Mesenchymal stem cell (in vitro differentiated cells and primary cell): ENCODE data around the gene KANSL3.
"Not testable (repeated sequence)": the region's sequence is repeated elsewhere in the genome, so short reads cannot be mapped to it uniquely, and the experiment has no call there.

Experiments
- DNase-seq: peaks from one replicate; pipeline ENCODE4 v3.0.0-alpha.2; 2013
- H2AFZ ChIP-seq: one replicate; pipeline ENCODE4 v1.6.1; 2013; ENCODE audit warnings: low read depth, mild to moderate bottlenecking, control low read depth, inconsistent platforms, low read length, moderate library complexity
- H2AK5ac ChIP-seq: 2 replicates; pipeline ENCODE4 v1.6.1; 2013; ENCODE audit warnings: low read length, moderate library complexity, mild to moderate bottlenecking, inconsistent platforms; ENCODE audit not compliant: severe bottlenecking
- H2BK120ac ChIP-seq: one replicate; pipeline ENCODE4 v1.6.1; 2013; ENCODE audit warnings: low read depth, mild to moderate bottlenecking, inconsistent platforms, low read length, moderate library complexity
- H2BK12ac ChIP-seq, 2 experiments: one replicate each; pipeline ENCODE4 v1.6.1; 2013; ENCODE audit warnings: inconsistent platforms in 2 of 2, low read length in 2 of 2, mild to moderate bottlenecking in 2 of 2, moderate library complexity in 2 of 2, control low read depth in 1 of 2
- H2BK15ac ChIP-seq: one replicate; pipeline ENCODE4 v1.6.1; 2013; ENCODE audit warnings: mild to moderate bottlenecking, low read depth, inconsistent platforms; ENCODE audit not compliant: poor library complexity, severe bottlenecking
- H2BK5ac ChIP-seq: 2 replicates; pipeline ENCODE4 v1.6.1; 2013; ENCODE audit warnings: low read depth, mild to moderate bottlenecking, low read length, control low read depth, inconsistent platforms; ENCODE audit not compliant: poor library complexity, severe bottlenecking
- H3K14ac ChIP-seq, 2 experiments: one replicate each; pipeline ENCODE4 v1.6.1; 2013; ENCODE audit warnings: inconsistent platforms in 2 of 2, low read length in 2 of 2, control low read depth in 1 of 2, mild to moderate bottlenecking in 1 of 2, moderate library complexity in 1 of 2
- H3K18ac ChIP-seq, 2 experiments: one replicate each; pipeline ENCODE4 v1.6.1; 2013; ENCODE audit warnings: inconsistent platforms in 2 of 2, low read length in 2 of 2, control low read depth in 1 of 2, low read depth in 1 of 2, mild to moderate bottlenecking in 1 of 2
- H3K23ac ChIP-seq, 2 experiments: one replicate each; pipeline ENCODE4 v1.6.1; 2013; ENCODE audit warnings: inconsistent platforms in 2 of 2, low read length in 2 of 2, mild to moderate bottlenecking in 2 of 2, moderate library complexity in 2 of 2, control low read depth in 1 of 2
- H3K27ac ChIP-seq: 2 replicates; pipeline ENCODE4 v1.5.1; 2013; ENCODE audit warnings: mild to moderate bottlenecking, moderate library complexity, low read length, control low read depth, inconsistent platforms; ENCODE audit not compliant: poor library complexity, severe bottlenecking
- H3K27me3 ChIP-seq, 2 experiments: 2 replicates each; pipeline versions ENCODE4 v1.6.1 to v1.7.0; 2013; ENCODE audit warnings: low read length in 2 of 2, mild to moderate bottlenecking in 2 of 2, moderate library complexity in 2 of 2, control low read depth in 1 of 2, inconsistent platforms in 1 of 2; ENCODE audit not compliant: control insufficient read depth in 1 of 2, insufficient read depth in 1 of 2
- H3K36me3 ChIP-seq, 2 experiments: 2 replicates each; pipeline versions ENCODE4 v1.6.1 to v1.7.0; 2013; ENCODE audit warnings: low read length in 2 of 2, control low read depth in 1 of 2, inconsistent platforms in 1 of 2, low read depth in 1 of 2, mild to moderate bottlenecking in 1 of 2; ENCODE audit not compliant: insufficient read depth in 2 of 2, control insufficient read depth in 1 of 2
- H3K4ac ChIP-seq, 2 experiments: one replicate each; pipeline ENCODE4 v1.6.1; 2013; ENCODE audit warnings: inconsistent platforms in 2 of 2, low read length in 2 of 2, mild to moderate bottlenecking in 2 of 2, moderate library complexity in 2 of 2, control low read depth in 1 of 2, low read depth in 1 of 2
- H3K4me1 ChIP-seq: 2 replicates; pipeline ENCODE4 v1.6.1; 2013; ENCODE audit warnings: low read depth, low read length, control low read depth; ENCODE audit not compliant: control insufficient read depth, insufficient read depth
- H3K4me2 ChIP-seq: 2 replicates; pipeline ENCODE4 v1.6.1; 2013; ENCODE audit warnings: low read length, mild to moderate bottlenecking, inconsistent platforms; ENCODE audit not compliant: poor library complexity, severe bottlenecking
- H3K4me3 ChIP-seq, 2 experiments: 2 replicates each; pipeline versions ENCODE4 v1.5.1 to v1.7.0; 2013; ENCODE audit warnings: low read length in 2 of 2, mild to moderate bottlenecking in 2 of 2, control low read depth in 1 of 2, low read depth in 1 of 2; ENCODE audit not compliant: insufficient read depth in 1 of 2
- H3K79me1 ChIP-seq: replicated peaks from 2 replicates; pipeline ENCODE4 v1.6.1; 2013; ENCODE audit warnings: mild to moderate bottlenecking, control low read depth, low read length, inconsistent platforms; ENCODE audit not compliant: poor library complexity, severe bottlenecking
- H3K9ac ChIP-seq: 2 replicates; pipeline ENCODE4 v1.7.0; 2013; ENCODE audit warnings: mild to moderate bottlenecking, low read length, moderate library complexity
- H3K9me3 ChIP-seq: 2 replicates; pipeline ENCODE4 v1.7.0; 2013; ENCODE audit warnings: mild to moderate bottlenecking, low read length; ENCODE audit not compliant: control insufficient read depth
- H4K8ac ChIP-seq: one replicate; pipeline ENCODE4 v1.6.1; 2013; ENCODE audit warnings: inconsistent platforms, mild to moderate bottlenecking, low read length, moderate library complexity
- H4K91ac ChIP-seq: one replicate; pipeline ENCODE4 v1.6.1; 2013; ENCODE audit warnings: mild to moderate bottlenecking, low read length, inconsistent platforms
- whole genome bisulfite sequencing: methylation state at CpG from one replicate; pipeline ENCODE4 v1.1.7; 2013; ENCODE audit warnings: mixed read lengths; 5-methylcytosine and 5-hydroxymethylcytosine counted together

KANSL3 gene

DNA sequence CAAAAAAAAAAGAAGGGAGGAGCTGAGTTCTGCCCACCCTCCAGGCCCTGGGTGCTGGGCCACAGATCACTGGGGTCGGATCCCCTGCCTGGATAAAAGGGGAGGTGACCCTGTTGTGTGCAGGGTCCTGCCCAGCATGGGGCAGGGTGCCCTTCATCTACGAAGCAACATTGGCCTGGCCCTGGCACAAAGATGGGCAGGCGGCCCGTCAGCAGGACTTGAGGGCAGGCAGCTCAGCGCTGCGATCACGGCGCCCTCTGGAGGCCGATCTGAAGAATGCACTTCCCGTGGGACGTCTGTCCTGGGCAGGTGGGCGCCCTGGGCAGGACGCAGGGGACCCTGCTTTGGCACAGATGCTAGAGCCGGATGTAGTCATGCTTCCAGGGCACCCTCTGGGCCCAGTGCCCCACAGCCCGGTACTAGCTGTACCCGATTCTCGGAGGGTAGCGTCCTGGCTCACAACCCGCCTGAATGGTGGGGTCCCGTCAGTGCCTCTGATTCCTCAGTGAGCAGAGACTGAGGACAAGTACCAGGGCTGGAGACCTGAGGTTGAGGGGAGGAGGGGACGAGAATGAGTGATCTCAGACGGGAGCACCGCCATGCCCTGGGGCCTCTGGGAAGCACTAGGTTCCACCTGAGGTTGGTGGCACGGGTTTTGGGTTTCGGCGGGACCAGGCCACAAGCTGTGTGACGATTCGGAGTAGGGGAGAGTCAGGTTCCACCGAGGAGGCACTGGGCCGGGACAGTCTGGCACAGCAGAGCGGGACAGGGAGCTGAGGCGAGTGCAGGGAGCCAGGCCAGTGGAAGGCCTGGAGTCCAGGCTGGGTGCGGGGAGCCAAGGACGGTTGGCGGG is 83.6 kb downstream of the KANSL3 start:
- Histone ChIP-seq H2AFZ (peak overlapping the region; percentile 24), H3K4ac (no peak overlapping the region), H3K27me3 (peaks cover 0 to 6% of the 10 kb centered on the region in 2 experiments), H3K4me2 (peak overlapping the region; percentile 1), H3K9ac (peak overlapping the region; percentile 37), H3K23ac (no peak overlapping the region), H2BK12ac (no peak overlapping the region), H3K4me1 (peaks cover 20% of the 10 kb centered on the region), H3K36me3 (peaks cover 24 to 36% of the 10 kb centered on the region in 2 experiments), H3K27ac (no peak overlapping the region), H4K8ac (no peak overlapping the region), H4K91ac (no peak overlapping the region), H3K79me1 (no peaks in the 10 kb centered on the region), H3K9me3 (no peaks in the 10 kb centered on the region), H2BK15ac (no peak overlapping the region), H3K14ac (no peak overlapping the region), H2BK5ac (no peak overlapping the region), H2AK5ac (peak overlapping the region; percentile 14), H2BK120ac (no peak overlapping the region), H3K18ac (no peak overlapping the region), H3K4me3 (no peak overlapping the region)
- WGBS = 49% methylated on average over 35 of the region's 35 CpGs
- peak; percentile 55 for DNase-seq

DNA sequence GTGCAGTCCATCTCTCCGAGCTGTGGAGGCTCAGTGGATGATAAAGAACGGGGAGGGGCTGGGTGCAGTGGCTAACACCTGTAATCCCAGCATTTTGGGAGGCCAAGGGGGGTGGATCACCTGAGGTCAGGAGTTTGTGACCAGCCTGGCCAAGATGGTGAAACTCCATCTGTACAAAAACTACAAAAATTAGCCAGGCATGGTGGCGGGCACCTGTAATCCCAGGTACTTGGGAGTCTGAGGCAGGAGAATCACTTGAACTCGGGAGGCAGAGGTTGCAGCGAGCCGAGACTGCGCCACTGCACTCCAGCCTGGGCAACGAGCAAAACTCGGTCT is 84.2 kb downstream of the KANSL3 start:
- not testable (repeated sequence) for H2BK5ac ChIP-seq, H3K27ac ChIP-seq, H3K9ac ChIP-seq, H3K4me2 ChIP-seq, H2BK15ac ChIP-seq, H3K27me3 ChIP-seq, H3K9me3 ChIP-seq, H4K8ac ChIP-seq, H3K79me1 ChIP-seq, H2AK5ac ChIP-seq, H2AFZ ChIP-seq, H3K23ac ChIP-seq, DNase-seq, H4K91ac ChIP-seq, H3K4me3 ChIP-seq, H2BK12ac ChIP-seq, H3K18ac ChIP-seq, H3K14ac ChIP-seq, H2BK120ac ChIP-seq, H3K4ac ChIP-seq
- 70% methylated on average over 8 of the region's 9 CpGs for WGBS
- Histone ChIP-seq H3K36me3 (peaks cover 30 to 42% of the 10 kb centered on the region in 2 experiments), H3K4me1 (peaks cover 20% of the 10 kb centered on the region)

DNA sequence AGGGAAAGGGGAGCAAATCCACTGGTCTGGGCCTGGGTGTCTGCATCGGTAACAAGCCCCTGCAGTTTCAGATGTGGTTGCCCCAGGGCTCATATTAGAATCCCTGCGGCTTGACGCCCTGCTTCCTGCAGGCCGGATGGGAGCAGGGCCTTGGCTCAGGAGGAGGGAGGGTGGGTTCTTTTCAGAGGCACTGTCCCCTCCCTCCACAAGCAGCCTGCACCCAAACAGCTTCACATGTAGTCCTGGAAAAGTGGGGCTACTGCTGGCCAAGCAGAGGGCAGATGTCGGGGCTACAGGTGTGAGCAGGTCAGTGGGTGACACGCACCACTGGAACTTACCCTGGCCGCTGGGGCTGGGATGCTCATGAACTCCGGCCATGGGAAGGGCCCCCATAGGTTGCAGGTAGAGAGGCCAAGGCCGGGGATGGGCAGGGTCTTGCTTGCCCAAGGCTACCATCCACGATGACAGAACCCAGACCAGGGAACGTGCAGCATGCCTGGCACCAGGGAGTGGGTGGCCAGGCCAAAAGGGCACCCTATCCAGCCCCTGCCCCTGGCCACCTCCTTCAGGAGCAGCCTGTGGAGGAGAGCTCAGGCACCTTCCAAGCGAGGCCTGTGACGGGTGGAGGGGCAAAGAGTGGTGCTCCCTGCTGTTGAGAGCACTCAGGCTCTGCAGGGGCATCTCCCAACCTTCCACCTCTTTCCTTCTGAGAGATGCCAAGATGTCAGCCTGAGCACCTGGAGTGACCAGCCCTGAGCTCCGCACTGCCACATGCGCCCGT is 84.7 kb downstream of the KANSL3 start:
- no peak overlapping the region for H3K18ac ChIP-seq
- no peak overlapping the region for H3K23ac ChIP-seq
- H3K9me3 ChIP-seq = no peaks in the 10 kb centered on the region
- no peak overlapping the region for H4K91ac ChIP-seq
- WGBS = 95% methylated on average over 13 of the region's 16 CpGs
- H2BK5ac ChIP-seq = no peak overlapping the region
- H2AK5ac ChIP-seq = no peak overlapping the region
- no peak overlapping the region for H4K8ac ChIP-seq
- H2BK120ac ChIP-seq = no peak overlapping the region
- H3K4me3 ChIP-seq = no peak overlapping the region
- H3K79me1 ChIP-seq = no peaks in the 10 kb centered on the region
- peaks cover 20% of the 10 kb centered on the region for H3K4me1 ChIP-seq
- H3K4ac ChIP-seq = no peak overlapping the region
- DNase-seq = no peak
- peaks cover 36 to 48% of the 10 kb centered on the region in 2 experiments for H3K36me3 ChIP-seq
- H2BK12ac ChIP-seq = no peak overlapping the region
- H3K9ac ChIP-seq = no peak overlapping the region
- H2BK15ac ChIP-seq = no peak overlapping the region
- no peak overlapping the region for H3K27ac ChIP-seq
- no peak overlapping the region for H3K14ac ChIP-seq
- no peak overlapping the region for H3K4me2 ChIP-seq
- no peaks in the 10 kb centered on the region for H3K27me3 ChIP-seq
- H2AFZ ChIP-seq = no peak overlapping the region
